Hepatocyte (in vitro differentiated cells): ENCODE results near the gene MYOD1. TPM values are rescaled to one million over a fixed set of nuclear protein-coding genes. Genes with fewer than 3 reads are reported as not detected.
A peak's percentile ranks its signal among the peaks of the same experiment; 100 is the strongest.

Experiments used
- DNase-seq: peaks from one replicate; pipeline ENCODE4 v3.0.0-alpha.2; 2016; ENCODE audit warnings: low spot score
- H2AFZ ChIP-seq: fragments of 200-600 bp; sonication (generic); 2 replicates; pipeline ENCODE4 v1.6.0; 2016; ENCODE audit warnings: antibody characterized with exemption, mild to moderate bottlenecking
- H3K27ac ChIP-seq: fragments of 200-600 bp; sonication (generic); 2 replicates; pipeline ENCODE4 v1.5.1; 2016; ENCODE audit warnings: mild to moderate bottlenecking
- H3K27me3 ChIP-seq: fragments of 200-600 bp; sonication (generic); 2 replicates; pipeline ENCODE4 v1.6.1; 2016
- H3K36me3 ChIP-seq: fragments of 200-600 bp; sonication (generic); replicated peaks from 2 replicates; pipeline ENCODE4 v1.5.1; 2016; ENCODE audit warnings: low read depth; ENCODE audit not compliant: insufficient read depth
- H3K4me1 ChIP-seq: fragments of 200-600 bp; sonication (generic); 2 replicates; pipeline ENCODE4 v1.5.1; 2016; ENCODE audit warnings: mild to moderate bottlenecking, moderate library complexity; ENCODE audit not compliant: insufficient read depth
- H3K4me2 ChIP-seq: fragments of 200-600 bp; sonication (generic); 2 replicates; pipeline ENCODE4 v1.6.0; 2016
- H3K4me3 ChIP-seq: fragments of 200-600 bp; sonication (generic); 2 replicates; pipeline ENCODE4 v1.5.1; 2016; ENCODE audit warnings: mild to moderate bottlenecking
- H3K79me2 ChIP-seq: fragments of 200-600 bp; sonication (generic); 2 replicates; pipeline ENCODE4 v1.6.0; 2017; ENCODE audit warnings: mild to moderate bottlenecking
- H3K9me2 ChIP-seq: fragments of 200-600 bp; sonication (generic); replicated peaks from 2 replicates; pipeline ENCODE4 v1.6.0; 2017; ENCODE audit warnings: mild to moderate bottlenecking; ENCODE audit not compliant: insufficient read depth
- H3K9me3 ChIP-seq: fragments of 200-600 bp; sonication (generic); 2 replicates; pipeline ENCODE4 v1.5.1; 2016; ENCODE audit warnings: low read depth, mild to moderate bottlenecking
- H4K20me1 ChIP-seq: fragments of 200-600 bp; sonication (generic); 2 replicates; pipeline ENCODE4 v1.6.0; 2016; ENCODE audit warnings: mild to moderate bottlenecking; ENCODE audit not compliant: insufficient read depth, poor library complexity, severe bottlenecking
- EZH2 ChIP-seq: fragments of 200-600 bp; sonication (generic); IDR thresholded peaks from 2 replicates; pipeline ENCODE4 v1.6.1; 2016; ENCODE audit warnings: antibody characterized with exemption, mild to moderate bottlenecking, borderline replicate concordance
- EZH2phosphoT487 ChIP-seq: fragments of 200-600 bp; sonication (generic); IDR thresholded peaks from one replicate; pipeline ENCODE4 v1.6.1; 2018; ENCODE audit warnings: antibody characterized with exemption, mild to moderate bottlenecking, low read depth, moderate library complexity; ENCODE audit not compliant: unreplicated experiment, severe bottlenecking
- WGBS: methylation state at CpG from one replicate; pipeline ENCODE4 v1.1.6; 2016; ENCODE audit warnings: low lambda C conversion rate; ENCODE audit errors: missing lambda C conversion rate; 5-methylcytosine and 5-hydroxymethylcytosine counted together
- polyA plus RNA-seq: library from polyadenylated mRNA; unstranded; fragments of >200 nt; fragmentation: Nextera tagmentation; extraction: Ambion mirVana; gene quantifications from 2 replicates; pipeline ENCODE4 v1.2.1, GENCODE V29; 2016
- total RNA-seq: library from RNA; depleted of rRNA; stranded (reverse); fragments of >200 nt; gene quantifications from 2 replicates; pipeline ENCODE4 v1.2.3, GENCODE V29; 2014
- TF ChIP-seq, protein P1 (sequence below): fragments of 200-600 bp; sonication (generic); IDR thresholded peaks from 2 replicates; pipeline ENCODE4 v1.5.1; 2016; ENCODE audit warnings: antibody characterized with exemption, mild to moderate bottlenecking; ENCODE audit not compliant: poor library complexity

Gene MYOD1
- total and polyA plus RNA-seq, 2 experiments from 2014 or later, result not detected

- Histone ChIP-seq H3K27me3 (no peaks in the 10 kb centered on the region), H2AFZ (no peak overlapping the region)
- WGBS, result 94% methylated on average over 3 of the region's 3 CpGs
Observed at GRCh38 chr11:17755891-17756290, 36.5 kb downstream of the MYOD1 start.

DNA sequence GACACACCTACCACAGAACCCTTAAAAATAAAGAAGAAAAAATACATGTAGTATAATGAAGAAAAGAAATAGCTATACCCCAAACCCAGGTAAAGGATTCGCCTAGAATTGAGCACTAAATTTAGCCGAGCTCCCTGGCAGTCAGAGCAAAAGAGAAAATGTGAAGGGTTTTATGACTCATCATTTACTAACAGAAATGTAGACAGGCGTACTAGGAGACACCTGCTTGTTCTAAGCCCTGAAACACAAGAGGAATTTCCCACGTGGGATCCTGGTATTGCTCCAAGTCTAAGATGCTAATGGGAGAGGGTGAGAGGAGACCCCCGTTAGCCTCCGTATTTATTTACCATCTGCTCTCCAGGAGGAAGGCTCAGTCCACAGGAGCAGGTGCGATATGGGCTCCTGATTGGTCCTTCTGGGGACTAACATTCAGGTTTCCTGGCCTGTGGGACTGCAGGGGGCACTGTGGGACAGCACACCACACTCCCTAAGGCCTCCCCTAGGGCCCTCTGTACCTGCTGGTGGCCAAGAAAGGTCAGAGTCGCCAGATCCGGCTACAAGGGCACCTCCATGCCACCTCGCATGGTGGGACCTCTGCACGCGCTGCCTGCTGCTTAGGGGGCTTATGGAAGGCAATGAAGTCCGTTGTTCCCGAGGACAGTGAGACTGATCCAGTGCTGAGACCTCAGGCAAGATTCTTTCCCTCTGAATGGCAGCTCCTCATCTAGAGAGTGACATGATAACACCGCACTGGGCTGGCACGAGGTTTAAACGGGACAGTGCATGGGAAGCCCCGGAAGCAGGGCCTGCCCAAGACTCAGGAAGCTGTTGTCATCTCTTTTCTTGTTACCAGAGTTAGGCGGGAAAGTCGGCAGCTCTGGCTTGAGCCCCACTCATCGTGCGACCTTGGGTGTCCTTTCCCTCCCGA is 41.0 kb downstream of the MYOD1 start:
- Histone ChIP-seq H3K79me2 (no peaks in the 10 kb centered on the region), H3K4me2 (no peak overlapping the region), H3K9me3 (no peaks in the 10 kb centered on the region), H3K36me3 (no peaks in the 10 kb centered on the region), H3K27me3 (no peaks in the 10 kb centered on the region), H3K27ac (no peak overlapping the region), H3K4me1 (no peaks in the 10 kb centered on the region), H2AFZ (no peak overlapping the region), H3K9me2 (no peaks in the 10 kb centered on the region), H3K4me3 (no peak overlapping the region), H4K20me1 (no peaks in the 10 kb centered on the region)
- TF ChIP-seq, protein P1, sequence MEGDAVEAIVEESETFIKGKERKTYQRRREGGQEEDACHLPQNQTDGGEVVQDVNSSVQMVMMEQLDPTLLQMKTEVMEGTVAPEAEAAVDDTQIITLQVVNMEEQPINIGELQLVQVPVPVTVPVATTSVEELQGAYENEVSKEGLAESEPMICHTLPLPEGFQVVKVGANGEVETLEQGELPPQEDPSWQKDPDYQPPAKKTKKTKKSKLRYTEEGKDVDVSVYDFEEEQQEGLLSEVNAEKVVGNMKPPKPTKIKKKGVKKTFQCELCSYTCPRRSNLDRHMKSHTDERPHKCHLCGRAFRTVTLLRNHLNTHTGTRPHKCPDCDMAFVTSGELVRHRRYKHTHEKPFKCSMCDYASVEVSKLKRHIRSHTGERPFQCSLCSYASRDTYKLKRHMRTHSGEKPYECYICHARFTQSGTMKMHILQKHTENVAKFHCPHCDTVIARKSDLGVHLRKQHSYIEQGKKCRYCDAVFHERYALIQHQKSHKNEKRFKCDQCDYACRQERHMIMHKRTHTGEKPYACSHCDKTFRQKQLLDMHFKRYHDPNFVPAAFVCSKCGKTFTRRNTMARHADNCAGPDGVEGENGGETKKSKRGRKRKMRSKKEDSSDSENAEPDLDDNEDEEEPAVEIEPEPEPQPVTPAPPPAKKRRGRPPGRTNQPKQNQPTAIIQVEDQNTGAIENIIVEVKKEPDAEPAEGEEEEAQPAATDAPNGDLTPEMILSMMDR, result peak; percentile 48
- TF ChIP-seq EZH2phosphoT487 (no peak), EZH2 (no peak)
- 58% methylated on average over 23 of the region's 23 CpGs for WGBS
- peak; percentile 66 for DNase-seq

More at GRCh38 chr11:17755891-17756290, 36.5 kb downstream of the MYOD1 start:
- no peaks in the 10 kb centered on the region for H3K79me2 ChIP-seq
- no peak for DNase-seq
- TF ChIP-seq EZH2 (no peak), EZH2phosphoT487 (no peak)
- TF ChIP-seq, protein P1, result no peak
- no peak overlapping the region for H3K27ac ChIP-seq
- no peaks in the 10 kb centered on the region for H3K9me2 ChIP-seq
- no peaks in the 10 kb centered on the region for H3K4me1 ChIP-seq
- H3K36me3 ChIP-seq, result no peaks in the 10 kb centered on the region
- no peak overlapping the region for H3K4me2 ChIP-seq
- no peak overlapping the region for H3K4me3 ChIP-seq
- no peaks in the 10 kb centered on the region for H3K9me3 ChIP-seq
- no peaks in the 10 kb centered on the region for H4K20me1 ChIP-seq

DNA sequence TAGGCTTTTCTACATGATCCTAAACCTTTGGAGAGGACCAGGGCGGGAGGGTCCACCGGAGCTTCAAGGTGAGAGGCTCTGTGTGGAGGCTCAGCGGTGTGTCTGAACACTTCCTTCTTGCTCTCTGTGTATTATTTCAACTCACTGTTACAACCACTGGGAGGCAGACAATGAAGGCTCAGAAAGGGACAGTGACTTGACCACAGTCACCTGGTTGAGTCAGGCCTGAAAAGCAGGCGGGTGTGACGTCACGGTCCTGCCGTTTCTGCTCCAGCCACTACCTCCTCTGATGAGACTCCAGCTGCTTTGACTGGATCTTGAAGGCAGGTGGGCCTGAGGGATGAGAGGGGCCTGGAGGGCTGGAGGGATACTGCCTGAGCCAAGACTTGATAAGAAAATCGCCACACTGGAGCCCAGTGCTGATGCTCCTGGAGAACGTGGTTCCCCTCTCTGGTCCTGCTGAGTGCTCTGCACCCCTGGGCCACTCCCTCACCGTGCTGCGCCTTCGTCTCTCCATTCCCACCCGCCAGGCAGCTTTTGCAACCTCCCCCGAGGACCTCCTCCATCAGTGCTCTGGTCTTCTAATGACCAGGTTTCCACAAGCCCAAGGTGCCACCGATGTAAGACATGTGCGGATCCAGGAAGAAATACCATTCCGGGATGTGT is 43.1 kb downstream of the MYOD1 start:
- Histone ChIP-seq H2AFZ (no peak overlapping the region), H3K4me1 (no peaks in the 10 kb centered on the region), H3K4me3 (no peak overlapping the region), H3K27ac (no peak overlapping the region), H4K20me1 (no peaks in the 10 kb centered on the region), H3K4me2 (no peak overlapping the region), H3K36me3 (no peaks in the 10 kb centered on the region), H3K27me3 (no peaks in the 10 kb centered on the region), H3K9me2 (no peaks in the 10 kb centered on the region), H3K79me2 (no peaks in the 10 kb centered on the region), H3K9me3 (no peaks in the 10 kb centered on the region)
- no peak for TF ChIP-seq EZH2phosphoT487
- no peak for TF ChIP-seq EZH2
- TF ChIP-seq, protein P1, result no peak
- DNase-seq, result no peak
- 89% methylated on average over 17 of the region's 17 CpGs for WGBS
